GM12892 (cell line): ENCODE data around the gene KLHL5.

Experiments used
- POLR2A ChIP-seq: IDR thresholded peaks from 2 replicates; pipeline ENCODE4 v1.6.1; 2011; ENCODE audit warnings: low read depth, low read length, control low read depth
- POLR2AphosphoS5 ChIP-seq: IDR thresholded peaks from 2 replicates; pipeline ENCODE4 v1.6.1; 2011; ENCODE audit warnings: low read depth, low read length, control low read depth
- TAF1 ChIP-seq: IDR thresholded peaks from 2 replicates; pipeline ENCODE4 v1.6.1; 2011; ENCODE audit warnings: low read depth, mild to moderate bottlenecking, control low read depth, low read length, borderline replicate concordance

DNA sequence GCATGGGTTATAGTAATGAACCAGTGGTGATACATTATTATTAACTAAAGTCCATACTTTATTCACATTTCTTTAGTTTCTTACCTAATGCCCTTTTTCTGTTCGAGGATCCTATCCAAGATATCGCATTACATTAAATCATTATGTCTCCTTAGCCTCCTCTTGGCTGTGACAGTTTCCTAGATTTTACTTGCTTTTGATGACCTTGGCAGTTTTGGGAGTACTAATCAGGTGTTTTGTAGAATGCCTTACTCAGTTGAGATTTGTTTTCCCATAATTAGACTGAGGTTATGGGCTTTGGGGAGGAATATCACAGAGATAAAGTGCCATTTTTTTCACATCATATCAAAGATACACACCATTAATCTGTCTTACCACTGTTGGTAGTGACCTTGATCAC is 5.0 kb downstream of the KLHL5 start:
- TF ChIP-seq POLR2AphosphoS5 (no peak), POLR2A (no peak), TAF1 (no peak)
